C1 segment of cervical spinal cord (tissue), 14 donors: ENCODE data around the gene TFDP1.
"Not testable (repeated sequence)": the region's sequence is repeated elsewhere in the genome, so short reads cannot be mapped to it uniquely, and the experiment has no call there.

Experiments
- DNase-seq, 14 donors: peaks; one replicate each; lab custom pipeline; 2025; lab: John Stamatoyannopoulos, UW

TFDP1 gene

DNA sequence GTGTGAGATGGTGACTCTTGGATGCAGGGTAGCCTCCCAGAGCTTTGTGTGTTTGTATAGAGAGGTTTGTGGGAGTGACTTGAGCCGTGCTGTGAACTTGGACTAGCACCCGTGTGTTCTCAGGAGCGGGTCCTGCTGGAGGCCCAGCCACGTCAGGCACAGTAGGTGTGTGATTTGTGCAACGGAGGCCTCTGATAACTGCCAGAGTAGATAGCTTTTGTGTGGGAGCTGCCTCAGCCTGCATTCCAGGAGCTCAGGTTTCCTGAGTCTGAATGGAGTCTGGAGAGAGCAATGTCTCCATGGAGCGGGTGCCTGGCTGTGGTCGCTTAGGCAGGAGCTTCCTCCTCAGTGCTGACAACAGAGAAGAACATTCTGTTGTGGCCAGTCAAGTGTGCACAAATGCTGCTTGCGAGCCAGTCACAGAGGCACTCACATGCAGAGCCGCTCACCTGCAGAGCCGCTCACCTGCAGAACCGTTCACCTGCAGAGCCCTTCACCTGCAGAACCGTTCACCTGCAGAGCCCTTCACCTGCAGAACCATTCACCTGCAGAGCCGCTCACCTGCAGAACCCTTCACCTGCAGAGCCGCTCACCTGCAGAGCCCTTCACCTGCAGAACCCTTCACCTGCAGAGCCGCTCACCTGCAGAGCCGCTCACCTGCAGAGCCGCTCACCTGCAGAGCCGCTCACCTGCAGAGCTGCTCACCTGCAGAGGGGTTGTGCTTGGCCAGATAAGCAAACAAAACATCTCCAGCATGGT is 32.6 kb downstream of the TFDP1 start:
- peak in 1 of 14 donors; percentile 53 for DNase-seq

DNA sequence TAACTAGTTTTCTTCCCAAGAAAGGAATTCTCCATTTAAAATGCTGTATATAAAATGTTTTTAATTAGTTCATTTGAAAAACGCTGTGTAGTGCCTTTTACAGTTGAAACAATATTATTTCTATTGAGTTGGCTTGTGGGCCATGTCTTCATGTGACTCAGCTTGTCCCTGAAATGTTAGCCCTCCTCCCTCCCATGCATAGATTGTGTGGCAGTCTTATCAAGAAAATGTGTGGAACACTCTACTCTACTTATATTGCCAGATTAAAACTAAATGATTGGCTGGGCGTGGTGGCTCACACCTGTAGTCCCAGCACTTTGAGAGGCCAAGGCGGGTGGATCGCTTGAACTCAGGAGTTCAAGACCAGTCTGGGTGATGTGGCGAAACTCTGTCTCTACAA is 33.4 kb downstream of the TFDP1 start:
- no peak for DNase-seq

DNA sequence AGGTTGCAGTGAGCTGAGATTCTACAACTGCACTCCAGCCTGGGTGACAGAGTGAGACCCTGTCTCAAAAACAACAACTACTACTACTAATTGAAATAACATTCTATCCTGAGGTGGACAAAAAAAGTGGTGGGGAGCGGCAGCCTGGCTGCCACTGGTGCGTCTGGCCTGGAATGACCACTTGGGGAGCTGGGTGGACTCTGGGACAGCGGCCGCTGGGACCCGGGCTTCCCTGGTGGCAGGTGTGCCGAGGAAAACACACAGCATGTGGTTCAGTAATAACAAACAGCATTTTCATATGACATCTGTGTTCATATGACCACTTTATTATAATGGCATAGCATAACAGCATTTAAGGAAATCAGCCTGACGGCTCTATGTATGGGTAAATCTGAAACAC is 33.9 kb downstream of the TFDP1 start:
- no peak for DNase-seq

DNA sequence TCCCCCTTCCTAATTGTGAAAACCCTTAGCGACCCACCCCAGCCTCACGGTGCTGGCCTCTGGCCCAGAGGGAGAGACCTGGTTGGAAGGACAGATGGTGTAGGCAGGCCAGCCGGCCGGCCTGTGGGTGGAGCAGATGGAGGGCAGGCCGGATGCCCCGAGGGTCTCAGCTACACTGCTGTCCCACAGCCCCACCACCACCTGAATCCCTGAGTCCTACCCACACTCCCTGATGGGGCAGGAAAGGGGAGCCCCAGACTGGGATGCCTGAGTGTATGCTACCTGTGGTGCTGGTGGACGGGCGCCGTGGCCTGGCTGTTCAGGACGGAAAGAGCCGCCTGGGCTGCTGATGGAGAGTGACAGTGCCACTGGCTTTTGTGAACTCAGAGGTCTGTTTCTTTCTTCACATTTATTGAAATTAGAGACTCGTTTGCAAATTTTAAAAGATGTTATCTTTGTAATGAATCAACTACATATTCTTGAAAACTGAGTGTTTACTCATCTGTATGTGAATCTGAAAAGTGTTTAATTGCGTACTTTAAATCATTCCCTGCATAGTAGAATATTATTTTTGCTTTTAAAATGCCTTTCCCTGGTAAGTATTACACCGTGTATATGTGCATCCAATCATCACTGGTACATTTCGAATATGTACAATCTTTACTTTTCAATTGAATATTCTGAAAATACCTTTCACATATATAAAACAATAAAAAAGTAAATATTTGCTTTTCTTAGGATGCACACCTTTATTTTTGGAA is 35.7 kb downstream of the TFDP1 start:
- peak in 1 of 14 donors; percentile 47 for DNase-seq

DNA sequence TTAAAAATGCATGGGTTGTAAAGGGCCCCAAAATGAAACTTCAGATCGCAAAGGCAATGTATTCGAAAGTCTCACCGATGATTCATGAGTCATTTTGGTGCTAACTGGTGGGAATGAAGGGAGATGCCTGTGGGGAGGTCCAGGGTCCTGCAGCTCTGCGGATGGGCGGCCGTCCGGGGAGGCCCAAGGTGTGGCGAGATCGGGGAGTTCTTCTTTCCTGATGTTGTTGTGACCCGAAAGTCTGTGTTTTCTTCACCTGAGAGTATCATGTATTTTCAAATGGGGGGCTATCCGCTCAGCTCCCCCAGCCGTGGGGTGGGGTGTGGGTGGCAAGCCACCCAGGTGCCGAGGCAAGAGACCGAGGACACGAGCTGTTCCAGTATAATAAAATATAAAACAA is 36.5 kb downstream of the TFDP1 start:
- DNase-seq = no peak

DNA sequence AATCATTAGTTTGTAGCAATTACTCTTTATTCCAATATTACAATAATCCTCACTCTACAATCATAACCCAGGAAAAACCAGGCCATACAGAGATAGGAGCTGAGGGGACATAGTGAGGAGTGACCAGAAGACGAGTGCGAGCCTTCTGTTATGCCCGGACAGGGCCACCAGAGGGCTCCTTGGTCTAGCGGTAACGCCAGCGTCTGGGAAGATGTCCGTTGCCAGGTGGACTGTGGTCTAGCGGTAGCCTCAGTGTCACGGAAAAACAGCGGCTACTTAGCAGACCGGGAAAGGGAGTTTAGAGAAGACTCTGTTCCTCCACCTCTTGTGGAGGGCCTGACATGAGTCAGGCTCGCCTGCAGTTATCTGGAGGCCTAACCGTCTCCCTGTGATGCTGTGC is 36.9 kb downstream of the TFDP1 start:
- DNase-seq = peak in 1 of 14 donors; percentile 61

DNA sequence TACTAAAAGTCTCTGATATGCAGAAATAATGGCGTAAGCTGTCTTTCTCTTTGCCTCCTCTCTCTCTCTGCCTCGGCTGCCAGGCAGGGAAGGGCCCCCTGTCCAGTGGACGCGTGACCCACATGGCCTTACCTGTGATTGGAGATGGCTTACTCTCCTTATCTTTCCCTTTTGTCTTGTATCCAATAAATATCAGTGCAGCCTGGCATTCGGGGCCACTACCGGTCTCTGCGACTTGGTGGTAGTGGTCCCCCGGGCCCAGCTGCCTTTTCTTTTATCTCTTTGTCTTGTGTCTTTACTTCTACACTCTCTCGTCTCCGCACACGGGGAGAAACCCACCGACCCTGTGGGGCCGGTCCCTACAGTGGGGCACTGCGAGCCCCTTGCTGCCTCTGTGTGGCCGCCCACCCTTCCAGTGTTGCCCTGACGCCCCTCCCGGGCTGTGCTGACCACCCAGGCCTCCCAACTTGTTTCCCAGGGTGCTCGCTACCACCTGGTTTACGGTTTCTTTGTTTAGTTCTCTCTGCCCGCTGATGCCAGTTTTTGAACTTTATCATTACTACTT is 37.5 kb downstream of the TFDP1 start:
- DNase-seq = not testable (repeated sequence)

DNA sequence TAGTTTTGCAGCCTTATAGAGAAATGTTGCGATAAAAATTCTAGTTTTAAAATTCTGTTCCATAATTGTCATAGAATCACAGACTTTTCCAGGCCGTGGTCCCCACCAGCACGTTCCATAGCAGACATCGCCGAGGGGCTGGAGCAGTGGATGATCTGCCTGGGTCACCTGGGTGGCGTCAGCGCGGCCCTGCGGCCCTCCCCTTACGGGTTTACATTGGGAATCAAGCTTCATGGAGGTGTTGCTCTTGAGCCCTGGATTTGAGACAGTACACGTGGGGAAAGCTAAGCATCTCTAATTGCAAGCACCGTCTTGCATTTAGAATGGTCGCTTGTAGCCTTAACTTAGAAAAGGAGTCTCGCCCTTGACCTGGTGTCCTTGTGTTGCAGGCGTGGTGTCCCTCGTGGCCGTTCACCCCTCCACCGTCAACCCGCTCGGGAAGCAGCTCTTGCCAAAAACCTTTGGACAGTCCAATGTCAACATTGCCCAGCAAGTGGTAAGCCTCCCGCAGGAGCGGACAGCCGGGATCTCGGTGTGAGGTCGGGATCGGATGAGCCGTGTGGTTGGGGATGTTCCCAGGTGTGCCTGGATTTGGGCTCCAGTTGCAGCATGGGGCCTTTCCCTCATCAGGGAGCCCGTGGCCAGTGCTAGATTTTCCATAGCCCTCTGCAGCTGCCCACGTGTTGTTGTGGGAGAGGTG is 38.4 kb downstream of the TFDP1 start:
- DNase-seq = no peak

DNA sequence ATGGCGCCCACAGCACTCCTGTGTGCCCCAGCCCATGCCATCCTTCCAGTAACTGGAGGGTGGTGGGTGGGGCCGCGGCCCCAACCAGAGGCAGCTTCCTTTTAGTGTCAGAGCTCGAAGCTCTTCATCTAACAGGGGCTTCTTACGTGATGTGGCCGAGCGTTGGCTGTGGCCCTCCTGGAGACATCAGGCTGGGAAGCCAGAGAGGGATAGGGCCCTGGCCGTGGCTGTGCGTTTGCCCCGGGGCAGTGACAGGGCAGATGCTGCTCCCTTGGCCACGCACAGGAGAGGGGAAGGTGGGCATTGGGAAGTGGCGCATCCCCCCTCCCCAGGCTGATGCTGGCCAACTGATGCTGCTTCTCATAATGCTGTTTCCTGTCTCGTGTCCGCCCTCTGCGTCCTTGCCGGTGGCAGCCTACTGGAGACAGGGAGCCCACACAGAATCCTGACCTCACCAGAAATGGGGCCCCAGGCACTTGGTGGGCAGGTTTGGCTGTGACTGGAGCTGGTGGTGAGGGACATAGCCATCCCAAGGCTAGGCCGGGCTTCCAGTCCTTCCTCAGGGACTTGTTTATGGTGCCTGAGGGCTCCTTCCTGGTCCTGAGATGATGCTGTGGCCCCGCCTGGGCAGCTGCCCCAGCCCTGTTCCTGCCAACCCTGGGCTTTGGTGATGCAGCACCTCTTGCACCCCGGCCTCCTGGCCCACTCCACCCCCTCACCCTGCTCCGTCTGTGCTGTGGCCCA is 39.1 kb downstream of the TFDP1 start:
- DNase-seq = no peak

DNA sequence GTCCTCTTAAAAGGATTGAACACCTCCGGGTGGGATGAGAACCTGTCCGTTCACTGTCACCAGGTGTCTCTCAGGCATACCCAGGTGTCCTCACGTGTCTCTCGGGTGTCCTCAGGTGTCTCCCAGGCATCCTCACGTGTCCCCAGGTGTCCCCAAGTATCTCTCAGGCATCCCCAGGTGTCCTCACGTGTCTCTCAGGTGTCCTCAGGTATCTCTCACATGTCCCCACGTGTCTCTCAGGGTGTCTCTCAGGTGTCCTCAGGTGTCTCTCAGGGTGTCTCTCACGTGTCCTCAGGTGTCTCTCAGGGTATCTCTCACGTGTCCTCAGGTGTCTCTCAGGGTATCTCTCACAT is 39.7 kb downstream of the TFDP1 start:
- DNase-seq = no peak

DNA sequence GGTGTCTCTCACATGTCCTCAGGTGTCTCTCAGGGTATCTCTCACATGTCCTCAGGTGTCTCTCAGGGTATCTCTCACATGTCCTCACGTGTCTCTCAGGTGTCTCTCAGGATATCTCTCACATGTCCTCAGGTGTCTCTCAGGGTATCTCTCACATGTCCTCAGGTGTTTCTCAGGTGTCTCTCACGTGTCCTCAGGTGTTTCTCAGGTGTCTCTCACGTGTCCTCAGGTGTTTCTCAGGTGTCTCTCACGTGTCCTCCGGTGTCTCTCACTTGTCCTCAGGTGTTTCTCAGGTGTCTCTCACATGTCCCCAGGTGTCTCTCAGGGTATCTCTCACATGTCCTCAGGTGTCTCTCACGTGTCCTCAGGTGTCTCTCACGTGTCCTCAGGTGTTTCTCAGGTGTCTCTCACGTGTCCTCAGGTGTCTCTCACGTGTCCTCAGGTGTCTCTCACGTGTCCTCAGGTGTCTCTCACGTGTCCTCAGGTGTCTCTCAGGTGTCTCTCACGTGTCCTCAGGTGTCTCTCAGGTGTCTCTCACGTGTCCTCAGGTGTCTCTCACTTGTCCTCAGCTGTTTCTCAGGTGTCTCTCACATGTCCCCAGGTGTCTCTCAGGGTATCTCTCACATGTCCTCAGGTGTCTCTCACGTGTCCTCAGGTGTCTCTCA is 40.2 kb downstream of the TFDP1 start:
- DNase-seq = not testable (repeated sequence)

DNA sequence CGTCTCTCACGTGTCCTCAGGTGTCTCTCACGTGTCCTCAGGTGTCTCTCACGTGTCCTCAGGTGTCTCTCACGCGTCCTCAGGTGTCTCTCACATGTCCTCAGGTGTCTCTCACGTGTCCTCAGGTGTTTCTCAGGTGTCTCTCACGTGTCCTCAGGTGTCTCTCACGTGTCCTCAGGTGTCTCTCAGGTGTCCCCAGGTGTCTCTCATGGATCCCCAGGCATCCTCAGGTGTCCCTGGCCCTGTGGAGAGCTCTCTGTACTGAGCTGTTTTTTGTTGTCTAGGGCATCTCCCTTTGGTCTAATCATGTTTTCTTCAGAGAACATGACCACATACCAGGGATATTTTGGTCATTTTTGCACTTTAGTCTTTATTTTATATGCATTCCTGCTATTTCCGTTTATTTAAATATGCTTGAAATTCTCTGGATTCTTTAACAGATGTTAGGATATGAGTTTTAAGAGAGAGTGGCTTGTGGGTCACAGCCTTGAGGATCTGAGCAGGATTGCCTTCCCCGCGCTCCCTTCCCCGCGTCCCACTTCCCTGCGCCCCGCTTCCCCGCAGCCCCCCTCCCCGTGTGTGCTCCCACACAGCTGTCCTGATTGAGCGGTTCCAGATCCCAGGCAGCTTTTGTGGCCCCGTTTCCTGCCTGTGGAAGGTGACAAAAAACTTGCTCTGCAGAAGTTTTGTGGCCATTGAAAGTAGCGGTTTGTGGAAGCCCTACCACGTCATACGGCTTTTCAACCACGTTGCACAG is 41.6 kb downstream of the TFDP1 start:
- no peak for DNase-seq

DNA sequence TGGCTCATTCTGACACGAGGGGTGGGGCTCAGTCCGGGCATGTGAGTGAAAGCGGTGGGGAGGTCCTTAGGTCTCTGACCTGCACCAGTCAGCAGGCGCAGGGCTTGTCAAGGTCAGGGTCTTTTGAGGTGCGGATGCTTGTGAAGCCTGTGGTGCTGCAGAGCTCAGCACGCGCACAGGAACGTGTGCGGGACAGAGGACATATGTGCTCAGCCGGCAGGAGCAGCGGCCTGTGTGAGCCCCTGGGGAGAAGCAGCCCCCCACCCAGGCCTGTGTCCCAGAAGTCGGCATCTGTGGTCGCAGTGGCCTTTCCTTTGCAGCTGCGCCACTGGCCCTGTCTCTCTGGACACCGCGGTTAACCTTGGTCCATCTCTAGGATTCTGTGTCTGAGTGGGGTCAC is 42.6 kb downstream of the TFDP1 start:
- no peak for DNase-seq

DNA sequence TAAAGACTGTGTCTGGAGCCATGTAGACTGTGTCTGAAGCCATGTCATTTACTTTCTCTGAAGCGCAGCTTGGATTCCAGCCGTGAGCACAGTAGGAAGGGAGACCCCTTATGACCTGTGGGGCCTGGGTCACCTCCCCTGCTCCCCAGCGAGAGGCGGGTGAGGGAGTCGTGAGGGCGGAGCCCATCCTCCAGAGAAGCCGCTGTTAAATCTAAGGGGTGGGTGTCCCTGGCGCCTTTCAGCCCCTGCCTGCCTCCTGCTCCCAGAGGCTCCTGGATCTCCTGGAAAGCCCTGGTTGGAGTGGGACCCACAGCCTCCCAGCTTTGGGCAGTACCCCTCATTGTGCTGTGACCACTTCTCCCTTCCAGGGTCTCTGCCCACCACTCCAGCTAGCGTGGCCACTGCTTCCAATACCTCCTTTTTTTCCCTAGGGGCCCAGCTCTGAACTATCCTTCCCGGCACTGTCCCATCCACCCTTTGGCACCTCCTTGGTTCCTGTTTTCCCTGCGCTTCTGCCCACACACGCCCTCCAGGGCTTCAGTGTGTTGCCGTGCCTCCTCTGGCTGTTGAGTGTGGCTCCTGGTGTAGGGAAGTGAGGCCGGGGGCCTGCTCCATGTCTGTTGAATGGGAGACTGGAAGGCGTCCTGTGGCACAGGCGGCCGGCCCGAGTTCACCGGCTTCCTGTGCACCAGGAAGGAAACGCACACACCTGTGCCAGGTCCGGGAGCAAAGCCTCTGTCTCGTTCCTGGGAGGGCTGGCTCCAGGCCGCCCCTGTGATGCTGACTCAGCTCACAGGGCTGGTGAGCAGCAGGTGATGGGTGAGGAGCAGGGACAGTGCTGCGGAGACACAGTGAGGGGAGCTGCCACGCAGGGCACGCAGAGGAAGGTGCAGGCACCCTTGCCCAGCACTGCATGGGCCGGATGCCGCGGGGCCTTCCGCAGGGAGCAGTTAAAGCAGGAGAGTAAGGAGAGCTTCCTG is 44.0 kb downstream of the TFDP1 start:
- DNase-seq = no peak

DNA sequence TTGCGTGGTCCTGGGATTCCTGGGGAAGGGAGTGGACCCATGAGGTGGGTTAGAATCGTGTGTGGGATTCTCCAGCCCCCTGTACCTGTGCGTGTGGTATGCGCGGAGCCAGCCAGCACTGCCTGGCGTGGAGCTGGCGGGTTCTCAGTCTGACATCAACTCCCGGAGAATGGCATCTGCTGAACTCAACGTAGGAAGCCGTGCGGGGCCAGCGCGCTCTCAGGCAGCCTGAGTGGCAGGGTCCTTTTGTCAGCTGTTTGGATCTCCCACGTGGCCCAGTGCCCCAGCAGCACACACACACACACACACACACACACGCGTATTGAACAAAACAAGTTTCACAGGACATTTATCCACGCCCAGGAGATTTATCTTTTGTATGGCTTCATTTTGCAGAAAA is 45.3 kb downstream of the TFDP1 start:
- DNase-seq = no peak

DNA sequence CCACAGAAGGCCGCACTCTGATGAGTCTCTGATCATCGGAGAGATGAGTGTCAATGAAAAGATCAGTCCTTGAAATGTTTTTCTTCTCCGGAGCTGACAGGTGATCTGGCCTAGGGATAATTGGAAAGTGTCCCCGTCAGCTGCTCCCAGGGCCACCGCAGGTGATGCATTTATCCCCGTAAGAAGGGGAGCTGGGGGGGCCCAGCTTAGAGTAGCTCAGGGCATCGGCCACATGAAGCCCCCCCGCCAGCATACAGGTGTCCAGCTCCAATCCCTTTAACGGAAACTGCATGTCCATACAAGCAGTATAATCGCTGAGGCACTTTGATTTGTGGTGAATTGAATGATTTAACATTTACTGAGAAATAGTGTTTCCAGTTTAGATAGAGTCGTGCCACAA is 45.7 kb downstream of the TFDP1 start:
- no peak for DNase-seq

DNA sequence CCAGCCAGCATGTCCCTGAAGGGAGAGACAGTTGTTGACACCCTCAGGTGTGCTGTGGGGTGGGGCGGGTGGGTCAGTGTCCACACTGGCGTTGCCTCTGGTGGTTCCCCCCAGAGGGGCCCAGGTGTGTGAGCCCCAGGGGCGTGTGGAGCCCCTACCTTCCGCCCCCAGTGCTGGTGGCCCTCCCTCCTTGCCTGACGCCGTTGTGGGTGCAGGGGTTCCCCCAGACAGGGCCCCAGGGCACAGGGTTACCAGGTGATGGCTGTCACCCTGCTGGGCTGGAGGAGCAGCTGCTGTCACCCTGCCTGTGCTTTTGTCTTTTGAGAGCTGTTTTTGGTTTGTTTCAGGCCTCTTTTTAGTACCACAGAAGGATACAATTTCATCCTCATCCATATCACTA is 46.3 kb downstream of the TFDP1 start:
- no peak for DNase-seq

DNA sequence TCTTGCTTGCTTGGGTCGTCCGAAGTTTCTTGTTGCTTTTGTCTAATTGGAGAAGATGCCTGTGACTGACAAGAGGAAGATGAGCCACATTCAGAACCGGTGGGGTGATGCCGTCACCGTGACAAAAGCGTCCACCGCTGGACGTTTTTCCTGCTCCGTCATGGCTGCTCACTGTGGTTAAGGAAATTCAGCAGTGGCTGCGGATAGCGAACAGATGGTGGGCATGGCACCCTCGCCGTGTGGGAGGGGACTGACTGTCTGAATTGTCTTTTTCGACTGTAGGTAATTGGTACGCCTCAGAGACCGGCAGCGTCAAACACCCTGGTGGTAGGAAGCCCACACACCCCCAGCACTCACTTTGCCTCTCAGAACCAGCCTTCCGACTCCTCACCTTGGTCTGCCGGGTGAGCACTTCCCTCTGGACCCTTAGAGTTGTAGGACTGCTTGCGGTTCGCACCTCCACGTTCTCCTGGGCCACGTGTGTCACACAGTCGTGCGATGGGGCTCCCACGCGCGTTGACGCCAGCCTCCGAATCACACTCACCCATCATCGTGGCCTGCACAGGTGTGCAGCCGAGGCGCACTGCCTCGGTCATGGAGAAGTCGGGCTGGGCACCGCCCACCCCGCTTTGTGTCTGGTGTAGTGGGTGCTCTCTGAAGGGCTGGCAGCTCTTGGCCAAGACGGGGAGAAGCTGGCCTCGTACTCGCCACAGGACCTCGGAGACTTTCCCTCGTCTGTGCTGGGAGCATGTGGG is 47.0 kb downstream of the TFDP1 start:
- no peak for DNase-seq
